Measurements from ENCODE around the gene LCN9. TPM values are rescaled to one million over a fixed set of nuclear protein-coding genes. Genes with fewer than 3 reads are reported as not detected.

LCN9 gene
- total and polyA plus RNA-seq, 2 of the 13 experiments (the other 11 are each of a cell fraction or from before 2014, with no cell fraction given), result not detected

DNA sequence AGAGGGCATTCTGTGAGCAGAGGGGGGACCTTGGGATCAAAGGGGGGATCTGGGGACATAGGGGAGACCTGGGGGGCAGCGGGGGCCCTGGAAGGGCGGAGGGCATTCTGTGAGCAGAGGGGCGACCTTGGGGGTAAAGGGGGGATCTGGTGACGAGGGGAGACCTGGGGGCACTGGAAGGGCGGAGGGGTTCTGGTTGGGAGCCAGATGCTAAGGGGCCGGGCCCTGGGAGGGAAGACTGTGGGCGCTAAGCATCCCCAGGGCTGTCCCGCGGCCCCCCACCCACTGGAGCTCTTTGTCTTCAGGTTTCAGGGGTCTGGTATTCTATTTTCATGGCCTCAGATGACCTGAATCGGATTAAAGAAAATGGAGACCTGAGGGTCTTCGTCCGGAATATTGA lies 748 bp downstream of the LCN9 start:
- BruUV-seq (replicated peaks), result no TSS peak
- ATAC-seq, result no peak
- WGBS (ENCODE audit: low lambda C conversion rate), result 11% methylated on average over 10 of the region's 12 CpGs

More for the DNA sequence above, 748 bp downstream of the LCN9 start:
- in situ Hi-C loops (cut with HindIII; ENCODE audit: extremely low pct_ligation_motif_present, low pct_unique_long_range_greater_than_20kb), result no loop called here
- no peak overlapping the region for H3K4me3 ChIP-seq (replicated peaks in 1 of 3; ENCODE audit: insufficient read depth in 1 of 3, low read depth in 2 of 3, low read length in 3 of 3)
- H3K79me2 ChIP-seq (ENCODE audit: insufficient read depth, low read length), result no peaks in the 10 kb centered on the region
- 0 out of 2 replicates have a peak, but pooled peaks cover 5% of the 10 kb centered on the region for H3K4me1 ChIP-seq (ENCODE audit: insufficient read depth, low read length)
- peaks cover 9 to 55% of the 10 kb centered on the region in 2 experiments; a peak in 4 of 5 replicates for H3K27me3 ChIP-seq (ENCODE audit: control insufficient read depth in 1 of 2, insufficient read depth in 2 of 2, low read length in 2 of 2)
- FAIRE-seq, result no peak
- no peaks in the 10 kb centered on the region for H3K9me3 ChIP-seq (ENCODE audit: low read length)
- H3K4me2 ChIP-seq (ENCODE audit: low read depth, low read length), result no peak overlapping the region
- no peak overlapping the region for H3K9ac ChIP-seq (ENCODE audit: insufficient read depth, low read depth, low read length)
- H3K27ac ChIP-seq (ENCODE audit: extremely low read length, insufficient read depth, low read length), result no peak overlapping the region
- CTCF ChIA-PET (ENCODE audit: low intra/inter-chr PET ratio, low total read pairs), result no interaction called here
- DNase-seq (ENCODE audit: low spot score), result no peak
- H3K36me3 ChIP-seq (replicated peaks in 1 of 2; ENCODE audit: control insufficient read depth in 1 of 2, insufficient read depth in 2 of 2, low read length in 2 of 2), result no peaks in the 10 kb centered on the region
- intact Hi-C loops (cut with micrococcal nuclease; ENCODE audit: unreplicated experiment), result no loop called here
- POLR2A ChIA-PET, result no interaction called here
- TF ChIP-seq, protein P1, sequence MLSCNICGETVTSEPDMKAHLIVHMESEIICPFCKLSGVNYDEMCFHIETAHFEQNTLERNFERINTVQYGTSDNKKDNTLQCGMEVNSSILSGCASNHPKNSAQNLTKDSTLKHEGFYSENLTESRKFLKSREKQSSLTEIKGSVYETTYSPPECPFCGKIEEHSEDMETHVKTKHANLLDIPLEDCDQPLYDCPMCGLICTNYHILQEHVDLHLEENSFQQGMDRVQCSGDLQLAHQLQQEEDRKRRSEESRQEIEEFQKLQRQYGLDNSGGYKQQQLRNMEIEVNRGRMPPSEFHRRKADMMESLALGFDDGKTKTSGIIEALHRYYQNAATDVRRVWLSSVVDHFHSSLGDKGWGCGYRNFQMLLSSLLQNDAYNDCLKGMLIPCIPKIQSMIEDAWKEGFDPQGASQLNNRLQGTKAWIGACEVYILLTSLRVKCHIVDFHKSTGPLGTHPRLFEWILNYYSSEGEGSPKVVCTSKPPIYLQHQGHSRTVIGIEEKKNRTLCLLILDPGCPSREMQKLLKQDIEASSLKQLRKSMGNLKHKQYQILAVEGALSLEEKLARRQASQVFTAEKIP (CRISPR knock-in tag; IDR thresholded peaks at IDR 0.05; ENCODE audit: borderline replicate concordance), result no peak
- TF ChIP-seq ZNF737 (CRISPR knock-in tag; IDR thresholded peaks at IDR 0.05; ENCODE audit: borderline replicate concordance) (no peak), ZNF337 (CRISPR knock-in tag; IDR thresholded peaks at IDR 0.05; ENCODE audit: borderline replicate concordance, low read depth) (no peak), ZNF879 (CRISPR knock-in tag; IDR thresholded peaks at IDR 0.05) (no peak), POLR2G (IDR thresholded peaks at IDR 0.05; ENCODE audit: low read depth, low read length) (no peak), FOXO1 (CRISPR knock-in tag; IDR thresholded peaks at IDR 0.05) (no peak), NR2F2 (IDR thresholded peaks at IDR 0.05; ENCODE audit: borderline replicate concordance, low read depth) (no peak)
- TF ChIP-seq, protein P2, sequence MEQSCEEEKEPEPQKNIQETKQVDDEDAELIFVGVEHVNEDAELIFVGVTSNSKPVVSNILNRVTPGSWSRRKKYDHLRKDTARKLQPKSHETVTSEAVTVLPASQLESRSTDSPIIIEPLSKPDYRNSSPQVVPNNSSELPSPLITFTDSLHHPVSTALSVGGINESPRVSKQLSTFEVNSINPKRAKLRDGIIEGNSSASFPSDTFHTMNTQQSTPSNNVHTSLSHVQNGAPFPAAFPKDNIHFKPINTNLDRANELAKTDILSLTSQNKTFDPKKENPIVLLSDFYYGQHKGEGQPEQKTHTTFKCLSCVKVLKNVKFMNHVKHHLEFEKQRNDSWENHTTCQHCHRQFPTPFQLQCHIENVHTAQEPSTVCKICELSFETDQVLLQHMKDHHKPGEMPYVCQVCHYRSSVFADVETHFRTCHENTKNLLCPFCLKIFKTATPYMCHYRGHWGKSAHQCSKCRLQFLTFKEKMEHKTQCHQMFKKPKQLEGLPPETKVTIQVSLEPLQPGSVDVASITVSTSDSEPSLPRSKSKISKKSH (CRISPR knock-in tag; IDR thresholded peaks at IDR 0.05; ENCODE audit: borderline replicate concordance), result no peak
- TF ChIP-seq, protein P3, sequence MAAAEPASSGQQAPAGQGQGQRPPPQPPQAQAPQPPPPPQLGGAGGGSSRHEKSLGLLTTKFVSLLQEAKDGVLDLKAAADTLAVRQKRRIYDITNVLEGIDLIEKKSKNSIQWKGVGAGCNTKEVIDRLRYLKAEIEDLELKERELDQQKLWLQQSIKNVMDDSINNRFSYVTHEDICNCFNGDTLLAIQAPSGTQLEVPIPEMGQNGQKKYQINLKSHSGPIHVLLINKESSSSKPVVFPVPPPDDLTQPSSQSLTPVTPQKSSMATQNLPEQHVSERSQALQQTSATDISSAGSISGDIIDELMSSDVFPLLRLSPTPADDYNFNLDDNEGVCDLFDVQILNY (CRISPR knock-in tag; conservative IDR thresholded peaks at IDR 0.05), result no peak
- TF ChIP-seq, protein P4, sequence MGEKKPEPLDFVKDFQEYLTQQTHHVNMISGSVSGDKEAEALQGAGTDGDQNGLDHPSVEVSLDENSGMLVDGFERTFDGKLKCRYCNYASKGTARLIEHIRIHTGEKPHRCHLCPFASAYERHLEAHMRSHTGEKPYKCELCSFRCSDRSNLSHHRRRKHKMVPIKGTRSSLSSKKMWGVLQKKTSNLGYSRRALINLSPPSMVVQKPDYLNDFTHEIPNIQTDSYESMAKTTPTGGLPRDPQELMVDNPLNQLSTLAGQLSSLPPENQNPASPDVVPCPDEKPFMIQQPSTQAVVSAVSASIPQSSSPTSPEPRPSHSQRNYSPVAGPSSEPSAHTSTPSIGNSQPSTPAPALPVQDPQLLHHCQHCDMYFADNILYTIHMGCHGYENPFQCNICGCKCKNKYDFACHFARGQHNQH (CRISPR knock-in tag; IDR thresholded peaks at IDR 0.05), result no peak
- TF ChIP-seq, protein P5, sequence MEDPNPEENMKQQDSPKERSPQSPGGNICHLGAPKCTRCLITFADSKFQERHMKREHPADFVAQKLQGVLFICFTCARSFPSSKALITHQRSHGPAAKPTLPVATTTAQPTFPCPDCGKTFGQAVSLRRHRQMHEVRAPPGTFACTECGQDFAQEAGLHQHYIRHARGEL (CRISPR knock-in tag; IDR thresholded peaks at IDR 0.05), result no peak
- TF ChIP-seq, protein P6, sequence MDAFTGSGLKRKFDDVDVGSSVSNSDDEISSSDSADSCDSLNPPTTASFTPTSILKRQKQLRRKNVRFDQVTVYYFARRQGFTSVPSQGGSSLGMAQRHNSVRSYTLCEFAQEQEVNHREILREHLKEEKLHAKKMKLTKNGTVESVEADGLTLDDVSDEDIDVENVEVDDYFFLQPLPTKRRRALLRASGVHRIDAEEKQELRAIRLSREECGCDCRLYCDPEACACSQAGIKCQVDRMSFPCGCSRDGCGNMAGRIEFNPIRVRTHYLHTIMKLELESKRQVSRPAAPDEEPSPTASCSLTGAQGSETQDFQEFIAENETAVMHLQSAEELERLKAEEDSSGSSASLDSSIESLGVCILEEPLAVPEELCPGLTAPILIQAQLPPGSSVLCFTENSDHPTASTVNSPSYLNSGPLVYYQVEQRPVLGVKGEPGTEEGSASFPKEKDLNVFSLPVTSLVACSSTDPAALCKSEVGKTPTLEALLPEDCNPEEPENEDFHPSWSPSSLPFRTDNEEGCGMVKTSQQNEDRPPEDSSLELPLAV (CRISPR knock-in tag; conservative IDR thresholded peaks at IDR 0.05; ENCODE audit: low read depth), result no peak
- no peak overlapping the region for H2AFZ ChIP-seq (ENCODE audit: low read length)
- H4K20me1 ChIP-seq (ENCODE audit: insufficient read depth, low read length), result 0 out of 2 replicates have a peak, but pooled peaks cover 2% of the 10 kb centered on the region
